Fibroblast of lung (primary cell): Measurements from ENCODE around the gene CDC26.

Experiments
- EZH2 ChIP-seq: IDR thresholded peaks from 2 replicates; pipeline ENCODE4 v1.5.1; 2012; ENCODE audit warnings: low read length, control low read depth, mild to moderate bottlenecking; ENCODE audit errors: missing control alignments
- TF ChIP-seq, protein P1 (sequence below), 2 donors: IDR thresholded peaks in 1 of 2; conservative IDR thresholded peaks in 1 of 2; 1 replicate in 1 of 2; 2 replicates in 1 of 2; pipeline ENCODE4 v1.5.1; 2011 to 2012; ENCODE audit warnings: low read length in 2 of 2, control low read depth in 1 of 2, inconsistent platforms in 1 of 2, low read depth in 1 of 2, mild to moderate bottlenecking in 1 of 2

- no peak for TF ChIP-seq EZH2
- TF ChIP-seq, protein P1, sequence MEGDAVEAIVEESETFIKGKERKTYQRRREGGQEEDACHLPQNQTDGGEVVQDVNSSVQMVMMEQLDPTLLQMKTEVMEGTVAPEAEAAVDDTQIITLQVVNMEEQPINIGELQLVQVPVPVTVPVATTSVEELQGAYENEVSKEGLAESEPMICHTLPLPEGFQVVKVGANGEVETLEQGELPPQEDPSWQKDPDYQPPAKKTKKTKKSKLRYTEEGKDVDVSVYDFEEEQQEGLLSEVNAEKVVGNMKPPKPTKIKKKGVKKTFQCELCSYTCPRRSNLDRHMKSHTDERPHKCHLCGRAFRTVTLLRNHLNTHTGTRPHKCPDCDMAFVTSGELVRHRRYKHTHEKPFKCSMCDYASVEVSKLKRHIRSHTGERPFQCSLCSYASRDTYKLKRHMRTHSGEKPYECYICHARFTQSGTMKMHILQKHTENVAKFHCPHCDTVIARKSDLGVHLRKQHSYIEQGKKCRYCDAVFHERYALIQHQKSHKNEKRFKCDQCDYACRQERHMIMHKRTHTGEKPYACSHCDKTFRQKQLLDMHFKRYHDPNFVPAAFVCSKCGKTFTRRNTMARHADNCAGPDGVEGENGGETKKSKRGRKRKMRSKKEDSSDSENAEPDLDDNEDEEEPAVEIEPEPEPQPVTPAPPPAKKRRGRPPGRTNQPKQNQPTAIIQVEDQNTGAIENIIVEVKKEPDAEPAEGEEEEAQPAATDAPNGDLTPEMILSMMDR (conservative IDR thresholded peaks at IDR 0.05 in 1 of 2, IDR thresholded peaks at IDR 0.05 in 1 of 2; ENCODE audit: low read depth in 1 of 2, low read length in 2 of 2), result no peak
Observed at GRCh38 chr9:113244556-113244955, 30.8 kb downstream of the CDC26 start.
